ENCODE data around the gene PSMB7. TPM values are rescaled to one million over a fixed set of nuclear protein-coding genes. Genes with fewer than 3 reads are reported as not detected.

PSMB7 gene
- total and polyA plus RNA-seq, 4 experiments from 2014 or later: 56.9 to 226 (median 113) TPM

GRCh38 chr9:124321935-124322334 is 93.3 kb downstream of the PSMB7 start:
- H3K4me3 ChIP-seq (ENCODE audit: low read length in 2 of 2): no peak overlapping the region
- Mint-ChIP-seq H3K9me3 (no peaks in the 10 kb centered on the region), H3K27me3 (no peaks in the 10 kb centered on the region), H3K27ac (no peak overlapping the region), H3K36me3 (peaks cover 4 to 20% of the 10 kb centered on the region in 2 donors), H3K4me3 (no peak overlapping the region), H3K4me1 (peaks cover 3 to 12% (median 6%) of the 10 kb centered on the region in 4 donors)
- no peak overlapping the region for H3K27ac ChIP-seq (ENCODE audit: low read depth, low read length)
- intact Hi-C loops (cut with micrococcal nuclease): loop anchor here (10.0 kb wide), 1 partner anchor 777 kb away; no protein-coding TSS in a partner anchor
- H3K4me1 ChIP-seq (ENCODE audit: insufficient read depth, low read length): peaks cover 6% of the 10 kb centered on the region
- ChIA-PET CTCF (ENCODE audit: partially characterized antibody) (interaction anchor here (1.8 kb wide), 1 partner anchor 195 kb away, joined by 9 read pairs; no protein-coding TSS in a partner anchor), POLR2A (ENCODE audit: partially characterized antibody) (no interaction called here)
- DNase-seq: no peak
- no peaks in the 10 kb centered on the region for H3K27me3 ChIP-seq (ENCODE audit: insufficient read depth, low read length)
- no peaks in the 10 kb centered on the region for H3K9me3 ChIP-seq (ENCODE audit: control insufficient read depth in 1 of 2, low read length in 2 of 2)
- peaks cover 4% of the 10 kb centered on the region for H3K36me3 ChIP-seq (ENCODE audit: insufficient read depth, low read length)

DNA sequence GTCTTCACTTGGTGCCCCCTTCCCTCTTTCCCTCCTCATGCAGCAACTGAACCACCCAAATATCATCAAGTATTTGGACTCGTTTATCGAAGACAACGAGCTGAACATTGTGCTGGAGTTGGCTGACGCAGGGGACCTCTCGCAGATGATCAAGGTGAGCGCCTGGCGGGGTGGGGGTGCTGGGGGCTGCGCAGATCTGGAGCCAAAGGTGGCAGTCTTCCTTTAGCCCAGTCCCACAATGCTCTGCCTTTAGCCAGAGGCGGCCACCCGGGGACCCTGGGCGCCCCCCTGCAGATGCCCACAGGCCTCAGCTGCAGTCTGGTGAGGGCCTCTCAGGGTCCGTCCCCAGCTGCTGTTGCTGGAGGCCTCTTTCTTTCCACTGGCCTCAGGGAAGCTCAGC is 93.8 kb downstream of the PSMB7 start:
- ChIA-PET CTCF (ENCODE audit: partially characterized antibody) (interaction anchor here (1.8 kb wide), 1 partner anchor 194 kb away, joined by 9 read pairs; no protein-coding TSS in a partner anchor), POLR2A (ENCODE audit: partially characterized antibody) (no interaction called here)
- Mint-ChIP-seq H3K4me3 (no peak overlapping the region), H3K36me3 (peaks cover 4 to 23% of the 10 kb centered on the region in 2 donors), H3K27me3 (no peaks in the 10 kb centered on the region), H3K9me3 (no peaks in the 10 kb centered on the region), H3K4me1 (peaks cover 3 to 12% (median 6%) of the 10 kb centered on the region in 4 donors), H3K27ac (no peak overlapping the region)
- H3K4me3 ChIP-seq (ENCODE audit: low read length in 2 of 2): no peak overlapping the region
- peaks cover 6% of the 10 kb centered on the region for H3K4me1 ChIP-seq (ENCODE audit: insufficient read depth, low read length)
- H3K9me3 ChIP-seq (ENCODE audit: control insufficient read depth in 1 of 2, low read length in 2 of 2): no peaks in the 10 kb centered on the region
- intact Hi-C loops (cut with micrococcal nuclease): loop anchor here (10.0 kb wide), 1 partner anchor 777 kb away; no protein-coding TSS in a partner anchor
- peaks cover 4% of the 10 kb centered on the region for H3K36me3 ChIP-seq (ENCODE audit: insufficient read depth, low read length)
- H3K27me3 ChIP-seq (ENCODE audit: insufficient read depth, low read length): no peaks in the 10 kb centered on the region
- no peak overlapping the region for H3K27ac ChIP-seq (ENCODE audit: low read depth, low read length)
- DNase-seq: no peak

- intact Hi-C loops (cut with micrococcal nuclease): loop anchor here (10.0 kb wide), 1 partner anchor 776 kb away; no protein-coding TSS in a partner anchor
- H3K36me3 ChIP-seq (ENCODE audit: insufficient read depth, low read length): peaks cover 4% of the 10 kb centered on the region
- no peaks in the 10 kb centered on the region for H3K9me3 Mint-ChIP-seq
- peaks cover 3 to 12% (median 6%) of the 10 kb centered on the region in 4 donors for H3K4me1 Mint-ChIP-seq
- H3K27me3 Mint-ChIP-seq: no peaks in the 10 kb centered on the region
- peak in 4 of 5 donors; percentile 19 to 31 (median 22) for DNase-seq
- no peak overlapping the region for H3K27ac ChIP-seq (ENCODE audit: low read depth, low read length)
- H3K27ac Mint-ChIP-seq: peak overlapping the region in 3 of 7 donors; percentile 29 to 47 (median 37)
- no peak overlapping the region for H3K4me3 Mint-ChIP-seq
- no peaks in the 10 kb centered on the region for H3K9me3 ChIP-seq (ENCODE audit: control insufficient read depth in 1 of 2, low read length in 2 of 2)
- CTCF ChIA-PET (ENCODE audit: partially characterized antibody): interaction anchor here (1.0 to 1.8 kb wide), 4 partner anchors 22 to 193 kb away, joined by 3 to 11 read pairs (median 4); no protein-coding TSS in a partner anchor
- no peaks in the 10 kb centered on the region for H3K27me3 ChIP-seq (ENCODE audit: insufficient read depth, low read length)
- H3K4me1 ChIP-seq (ENCODE audit: insufficient read depth, low read length): peaks cover 6% of the 10 kb centered on the region
- no peak overlapping the region for H3K4me3 ChIP-seq (ENCODE audit: low read length in 2 of 2)
- POLR2A ChIA-PET (ENCODE audit: partially characterized antibody): no interaction called here
- H3K36me3 Mint-ChIP-seq: peaks cover 4 to 25% of the 10 kb centered on the region in 2 donors
Observed at GRCh38 chr9:124320062-124320973, 94.9 kb downstream of the PSMB7 start.

- ChIA-PET CTCF (ENCODE audit: partially characterized antibody) (no interaction called here), POLR2A (ENCODE audit: partially characterized antibody) (no interaction called here)
- Histone ChIP-seq H3K9me3 (ENCODE audit: control insufficient read depth in 1 of 2, low read length in 2 of 2) (no peaks in the 10 kb centered on the region), H3K36me3 (ENCODE audit: insufficient read depth, low read length) (no peaks in the 10 kb centered on the region), H3K4me1 (ENCODE audit: insufficient read depth, low read length) (peaks cover 6% of the 10 kb centered on the region), H3K27ac (ENCODE audit: low read depth, low read length) (no peak overlapping the region), H3K27me3 (ENCODE audit: insufficient read depth, low read length) (no peaks in the 10 kb centered on the region), H3K4me3 (ENCODE audit: low read length in 2 of 2) (no peak overlapping the region)
- Mint-ChIP-seq H3K4me1 (peaks cover 3 to 12% (median 6%) of the 10 kb centered on the region in 4 donors), H3K27me3 (no peaks in the 10 kb centered on the region), H3K36me3 (peaks cover 4 to 23% of the 10 kb centered on the region in 2 donors), H3K4me3 (no peak overlapping the region), H3K27ac (no peak overlapping the region), H3K9me3 (no peaks in the 10 kb centered on the region)
- intact Hi-C loops (cut with micrococcal nuclease): no loop called here
- no peak for DNase-seq
Observed at GRCh38 chr9:124315882-124316281, 99.4 kb downstream of the PSMB7 start.

DNA sequence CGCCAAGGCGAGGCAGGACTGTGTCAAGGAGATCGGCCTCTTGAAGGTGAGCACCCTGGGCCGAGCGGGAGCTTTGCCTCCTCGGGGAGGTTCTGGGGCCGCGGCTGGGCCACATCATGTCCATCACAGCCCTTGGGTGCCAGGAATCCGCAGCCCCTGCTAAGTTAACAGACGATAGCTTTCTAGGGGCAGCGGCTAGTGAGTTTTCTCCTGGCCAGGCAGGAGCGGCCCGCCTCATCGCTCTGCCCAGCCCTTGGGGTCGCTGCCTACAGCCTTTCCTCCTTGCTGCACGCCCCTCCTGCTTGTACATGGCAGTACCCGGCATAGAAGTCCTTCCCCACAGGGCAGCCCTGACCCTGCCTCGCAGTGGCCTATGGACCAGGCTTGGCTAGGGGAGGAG is 101.3 kb downstream of the PSMB7 start:
- H3K36me3 ChIP-seq (ENCODE audit: insufficient read depth, low read length): no peaks in the 10 kb centered on the region
- intact Hi-C loops (cut with micrococcal nuclease): no loop called here
- H3K9me3 ChIP-seq (ENCODE audit: control insufficient read depth in 1 of 2, low read length in 2 of 2): no peaks in the 10 kb centered on the region
- no peaks in the 10 kb centered on the region for H3K27me3 ChIP-seq (ENCODE audit: insufficient read depth, low read length)
- no peak overlapping the region for H3K4me3 Mint-ChIP-seq
- CTCF ChIA-PET (ENCODE audit: partially characterized antibody): interaction anchor here (1.4 kb wide), 1 partner anchor 188 kb away, joined by 3 read pairs; no protein-coding TSS in a partner anchor
- H3K4me3 ChIP-seq (ENCODE audit: low read length in 2 of 2): no peak overlapping the region
- peaks cover 4 to 18% of the 10 kb centered on the region in 2 donors for H3K36me3 Mint-ChIP-seq
- H3K4me1 Mint-ChIP-seq: no peaks in the 10 kb centered on the region
- DNase-seq: no peak
- no peak overlapping the region for H3K27ac Mint-ChIP-seq
- no peaks in the 10 kb centered on the region for H3K9me3 Mint-ChIP-seq
- H3K27me3 Mint-ChIP-seq: no peaks in the 10 kb centered on the region
- no peaks in the 10 kb centered on the region for H3K4me1 ChIP-seq (ENCODE audit: insufficient read depth, low read length)
- POLR2A ChIA-PET (ENCODE audit: partially characterized antibody): no interaction called here
- H3K27ac ChIP-seq (ENCODE audit: low read depth, low read length): no peak overlapping the region

- Mint-ChIP-seq H3K27me3 (no peaks in the 10 kb centered on the region), H3K4me1 (no peaks in the 10 kb centered on the region), H3K4me3 (no peak overlapping the region), H3K27ac (peak overlapping the region in 1 of 7 donors; percentile 57), H3K36me3 (peaks cover 3 to 16% of the 10 kb centered on the region in 2 donors), H3K9me3 (no peaks in the 10 kb centered on the region)
- POLR2A ChIA-PET (ENCODE audit: partially characterized antibody): interaction anchor here (1.0 kb wide), 1 partner anchor 12 kb away, joined by 3 read pairs; no protein-coding TSS in a partner anchor
- Histone ChIP-seq H3K4me3 (ENCODE audit: low read length in 2 of 2) (no peak overlapping the region), H3K27ac (ENCODE audit: low read depth, low read length) (no peak overlapping the region), H3K36me3 (ENCODE audit: insufficient read depth, low read length) (no peaks in the 10 kb centered on the region), H3K4me1 (ENCODE audit: insufficient read depth, low read length) (no peaks in the 10 kb centered on the region), H3K9me3 (ENCODE audit: control insufficient read depth in 1 of 2, low read length in 2 of 2) (no peaks in the 10 kb centered on the region), H3K27me3 (ENCODE audit: insufficient read depth, low read length) (no peaks in the 10 kb centered on the region)
- CTCF ChIA-PET (ENCODE audit: partially characterized antibody): interaction anchor here (1.4 kb wide), 1 partner anchor 186 kb away, joined by 3 read pairs; no protein-coding TSS in a partner anchor
- intact Hi-C loops (cut with micrococcal nuclease): no loop called here
- no peak for DNase-seq
Observed at GRCh38 chr9:124312290-124313265, 102.7 kb downstream of the PSMB7 start.

Measured in CD4-positive, alpha-beta memory T cell (primary cell).